ENCODE measurements around the gene ACTL10. TPM values are rescaled to one million over a fixed set of nuclear protein-coding genes. Genes with fewer than 3 reads are reported as not detected.
A peak's percentile ranks its signal among the peaks of the same experiment; 100 is the strongest.

The ACTL10 gene
- total and polyA plus RNA-seq, 2 of the 13 experiments (the other 11 are each of a cell fraction or from before 2014, with no cell fraction given), result not detected

- no peak for TF ChIP-seq MEIS1 (CRISPR knock-in tag; IDR thresholded peaks at IDR 0.05; ENCODE audit: borderline replicate concordance)
- 0 out of 2 replicates have a peak, but pooled peaks have one; percentile 41 for TF ChIP-seq ZNF256 (CRISPR knock-in tag; conservative IDR thresholded peaks at IDR 0.05)
- no peak for TF ChIP-seq ZNF24 (IDR thresholded peaks at IDR 0.05)
- peak; percentile 81; the same call in 1 of the 2 replicates for TF ChIP-seq ZNF318 (CRISPR knock-in tag; IDR thresholded peaks at IDR 0.05)
- no peak for TF ChIP-seq NFYC (CRISPR knock-in tag; IDR thresholded peaks at IDR 0.05)
- 0 out of 2 replicates have a peak, but pooled peaks have one; percentile 25 for TF ChIP-seq ARID5B (CRISPR knock-in tag; IDR thresholded peaks at IDR 0.05)
- no peak for TF ChIP-seq SAP130 (CRISPR knock-in tag; IDR thresholded peaks at IDR 0.05; ENCODE audit: low read depth)
- no peak for TF ChIP-seq PHF8 (CRISPR knock-in tag; IDR thresholded peaks at IDR 0.05)
- TF ChIP-seq ARNT (IDR thresholded peaks at IDR 0.05), result no peak
- no peak for TF ChIP-seq CENPBD1 (CRISPR knock-in tag; IDR thresholded peaks at IDR 0.05; ENCODE audit: borderline replicate concordance, low read depth)
- 0 out of 2 replicates have a peak, but pooled peaks have one; percentile 7 for TF ChIP-seq HIC2 (CRISPR knock-in tag; IDR thresholded peaks at IDR 0.05; ENCODE audit: low read depth)
- no peak for TF ChIP-seq GTF3A (CRISPR knock-in tag; conservative IDR thresholded peaks at IDR 0.05)
These were observed 4.2 kb downstream of the ACTL10 start (continued) for GRCh38 chr20:33670715-33671499.
